Omental fat pad (tissue), 4 donors: ENCODE measurements around the gene KLKB1. TPM values are rescaled to one million over a fixed set of nuclear protein-coding genes. Genes with fewer than 3 reads are reported as not detected.

Source experiments
- ATAC-seq: fragments of 150-250 bp; one replicate; pipeline ENCODE4 v1.9.1; 2016; ENCODE audit warnings: mild to moderate bottlenecking, moderate library complexity; ENCODE audit not compliant: low FRiP score
- DNase-seq: peaks from one replicate; pipeline ENCODE4 v3.0.0-alpha.2; 2019; ENCODE audit warnings: low spot score
- total RNA-seq, 4 donors: library from RNA; depleted of rRNA; stranded (reverse); fragments of >200 nt; gene quantifications; one replicate each; pipeline ENCODE4 v1.1.0, GENCODE V29; 2016
- TF ChIP-seq, protein P1 (sequence below), 3 donors: fragments of 450-650 bp; IDR thresholded peaks; one replicate each; pipeline ENCODE4 v1.5.1; 2016 to 2017; ENCODE audit warnings: antibody characterized with exemption in 3 of 3, mild to moderate bottlenecking in 3 of 3, moderate library complexity in 2 of 3

Gene KLKB1
- total RNA-seq, 4 donors from 2014 or later, result 0.47 to 1.3 (median 0.67) TPM

- TF ChIP-seq, protein P1, sequence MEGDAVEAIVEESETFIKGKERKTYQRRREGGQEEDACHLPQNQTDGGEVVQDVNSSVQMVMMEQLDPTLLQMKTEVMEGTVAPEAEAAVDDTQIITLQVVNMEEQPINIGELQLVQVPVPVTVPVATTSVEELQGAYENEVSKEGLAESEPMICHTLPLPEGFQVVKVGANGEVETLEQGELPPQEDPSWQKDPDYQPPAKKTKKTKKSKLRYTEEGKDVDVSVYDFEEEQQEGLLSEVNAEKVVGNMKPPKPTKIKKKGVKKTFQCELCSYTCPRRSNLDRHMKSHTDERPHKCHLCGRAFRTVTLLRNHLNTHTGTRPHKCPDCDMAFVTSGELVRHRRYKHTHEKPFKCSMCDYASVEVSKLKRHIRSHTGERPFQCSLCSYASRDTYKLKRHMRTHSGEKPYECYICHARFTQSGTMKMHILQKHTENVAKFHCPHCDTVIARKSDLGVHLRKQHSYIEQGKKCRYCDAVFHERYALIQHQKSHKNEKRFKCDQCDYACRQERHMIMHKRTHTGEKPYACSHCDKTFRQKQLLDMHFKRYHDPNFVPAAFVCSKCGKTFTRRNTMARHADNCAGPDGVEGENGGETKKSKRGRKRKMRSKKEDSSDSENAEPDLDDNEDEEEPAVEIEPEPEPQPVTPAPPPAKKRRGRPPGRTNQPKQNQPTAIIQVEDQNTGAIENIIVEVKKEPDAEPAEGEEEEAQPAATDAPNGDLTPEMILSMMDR (IDR thresholded peaks at IDR 0.05), result no peak
- no peak for DNase-seq
- ATAC-seq, result no peak
Measured at GRCh38 chr4:186193851-186194250, 33.5 kb upstream of the KLKB1 start.

DNA sequence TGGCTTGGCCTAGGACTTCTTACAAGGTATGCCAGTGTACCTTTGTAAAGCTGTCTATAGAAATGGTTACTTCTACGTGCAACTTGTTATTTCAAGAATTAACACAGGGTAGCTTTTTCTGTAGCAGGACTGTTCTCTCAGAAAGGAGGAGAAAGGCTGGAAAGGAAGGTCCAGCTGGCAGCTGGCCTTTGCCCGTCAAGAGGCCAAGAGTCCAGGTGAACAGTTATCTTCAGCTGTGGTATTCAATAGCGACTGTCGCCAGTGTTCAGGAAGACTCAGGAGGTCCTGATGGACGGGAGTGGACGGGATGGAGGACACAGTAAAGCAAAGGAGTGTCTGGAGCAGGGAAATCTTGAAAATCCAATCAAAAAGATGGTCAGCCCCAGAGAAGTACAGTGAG is 31.2 kb upstream of the KLKB1 start:
- DNase-seq, result no peak
- TF ChIP-seq, protein P1 (IDR thresholded peaks at IDR 0.05), result no peak
- no peak for ATAC-seq

DNA sequence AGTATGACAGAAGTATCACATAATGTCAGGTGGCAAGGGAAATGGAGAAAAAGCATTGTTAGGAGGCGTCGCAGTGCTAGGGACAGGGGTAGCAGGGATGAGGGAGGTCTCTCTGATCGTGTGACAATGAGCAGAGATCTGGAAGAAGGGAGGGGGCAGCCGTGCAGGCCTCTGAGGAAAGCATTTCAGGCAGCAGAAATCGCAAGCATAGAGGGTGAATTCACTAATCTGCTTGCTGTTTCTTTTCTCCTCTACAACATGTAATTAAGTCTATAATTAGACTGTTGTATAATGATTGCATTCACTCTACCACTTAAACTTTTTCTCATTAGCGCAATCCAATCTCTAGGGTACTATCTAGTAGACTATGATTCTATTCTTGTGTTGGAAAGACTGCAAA is 26.8 kb upstream of the KLKB1 start:
- TF ChIP-seq, protein P1 (IDR thresholded peaks at IDR 0.05), result no peak
- no peak for ATAC-seq
- no peak for DNase-seq

DNA sequence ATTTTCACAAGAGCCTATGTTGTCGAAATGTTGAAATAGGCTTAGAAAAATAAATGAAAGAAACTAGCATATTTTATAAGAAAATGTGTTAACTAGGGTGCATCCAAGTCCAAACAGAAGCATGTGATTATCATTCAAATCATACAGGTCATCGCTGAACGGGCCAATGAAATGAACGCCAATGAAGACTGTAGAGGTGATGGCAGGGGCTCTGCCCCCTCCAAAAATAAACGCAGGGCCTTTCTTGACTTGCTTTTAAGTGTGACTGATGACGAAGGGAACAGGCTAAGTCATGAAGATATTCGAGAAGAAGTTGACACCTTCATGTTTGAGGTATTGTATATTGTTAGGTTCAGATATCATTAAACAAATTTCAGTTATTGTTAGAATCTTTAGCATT is 26.3 kb upstream of the KLKB1 start:
- ATAC-seq (no peak), DNase-seq (no peak)
- TF ChIP-seq, protein P1 (IDR thresholded peaks at IDR 0.05), result no peak

- ATAC-seq, result peak; percentile 71
- DNase-seq, result no peak
- TF ChIP-seq, protein P1 (IDR thresholded peaks at IDR 0.05), result no peak
Measured at GRCh38 chr4:186201535-186202230, 25.6 kb upstream of the KLKB1 start.

DNA sequence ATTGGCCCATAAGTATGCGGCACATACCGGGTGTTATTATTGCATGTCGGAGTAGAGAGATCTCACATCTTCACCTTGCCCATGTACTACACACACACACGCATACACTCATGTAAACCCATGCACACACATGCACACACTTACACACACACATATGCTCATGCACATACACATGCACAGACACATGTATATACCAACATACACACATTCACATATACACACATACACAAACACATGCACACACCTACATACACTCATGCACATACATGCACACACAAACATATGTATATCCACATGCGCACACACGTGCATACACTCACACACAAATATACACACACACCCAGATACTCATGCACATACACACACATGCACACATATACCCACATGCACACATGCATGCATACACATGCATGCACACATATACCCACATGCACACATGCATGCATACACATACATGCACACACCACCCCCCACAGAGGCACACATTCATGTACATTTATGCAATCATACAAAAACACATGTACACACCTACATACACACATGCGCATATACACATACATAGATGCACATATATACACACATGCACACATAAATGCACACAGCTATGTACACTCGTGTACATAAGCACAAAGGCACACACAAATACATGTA is 24.7 kb upstream of the KLKB1 start:
- ATAC-seq, result no peak
- no peak for DNase-seq
- TF ChIP-seq, protein P1 (IDR thresholded peaks at IDR 0.05), result no peak

- TF ChIP-seq, protein P1 (IDR thresholded peaks at IDR 0.05), result no peak
- ATAC-seq (no peak), DNase-seq (no peak)
Measured at GRCh38 chr4:186203406-186203805, 23.9 kb upstream of the KLKB1 start.
